Lower lobe of right lung (tissue), 2 donors: ENCODE measurements around the gene ZFYVE28. TPM values are rescaled to one million over a fixed set of nuclear protein-coding genes. Genes with fewer than 3 reads are reported as not detected.

Source experiments
- ATAC-seq, 2 donors: fragments of 200-7000 bp; cut with Tn5 transposase; one replicate each; pipeline ENCODE4 v1.9.1; 2020 to 2022; ENCODE audit warnings: mild to moderate bottlenecking in 2 of 2, moderate library complexity in 2 of 2
- DNase-seq: peaks from one replicate; pipeline ENCODE4 v3.0.0-alpha.2; 2020
- H3K27ac ChIP-seq: fragments of 200-600 bp; one replicate; pipeline ENCODE4 v1.8.0; 2022
- H3K27me3 ChIP-seq: fragments of 200-600 bp; one replicate; pipeline ENCODE4 v1.8.0; 2022; ENCODE audit warnings: low read depth
- H3K36me3 ChIP-seq: fragments of 200-600 bp; one replicate; pipeline ENCODE4 v1.8.0; 2022; ENCODE audit warnings: mild to moderate bottlenecking
- H3K4me1 ChIP-seq: fragments of 200-600 bp; one replicate; pipeline ENCODE4 v1.8.0; 2022
- H3K4me3 ChIP-seq: fragments of 200-600 bp; one replicate; pipeline ENCODE4 v1.8.0; 2022; ENCODE audit warnings: mild to moderate bottlenecking
- H3K9me3 ChIP-seq: fragments of 200-600 bp; one replicate; pipeline ENCODE4 v1.8.0; 2022
- CTCF ChIP-seq: fragments of 200-600 bp; IDR thresholded peaks from one replicate; pipeline ENCODE4 v1.8.0; 2022; ENCODE audit warnings: antibody characterized with exemption, mild to moderate bottlenecking
- intact Hi-C: fragments of 100-400 bp; cut with DNase I; formaldehyde crosslinking; loops from one replicate; pipeline ENCODE4 v1.11.0; 2022
- total RNA-seq: library from RNA; stranded (reverse); fragmentation: NEBNext Ultra II Directional; extraction: Animal tissue kit (Norgen Biotek cat#: 25700); gene quantifications from one replicate; pipeline ENCODE4 v1.2.1, GENCODE V29; 2021
- donor health status: DM: no; HTN: yes; CAD: no; lungs with severe emphysema.

ZFYVE28 gene
- total RNA-seq, 1 donor from 2014 or later, result 12.9 TPM

GRCh38 chr4:2297606-2298531 is 120.6 kb downstream of the ZFYVE28 start:
- Histone ChIP-seq H3K4me3 (no peak overlapping the region), H3K4me1 (no peaks in the 10 kb centered on the region), H3K36me3 (peaks cover 6% of the 10 kb centered on the region), H3K27ac (no peak overlapping the region), H3K9me3 (no peaks in the 10 kb centered on the region), H3K27me3 (no peaks in the 10 kb centered on the region)
- intact Hi-C loops, result no loop called here
- no peak for TF ChIP-seq CTCF
- ATAC-seq, result no peak
- DNase-seq, result no peak

- Histone ChIP-seq H3K9me3 (no peaks in the 10 kb centered on the region), H3K36me3 (peaks cover 6% of the 10 kb centered on the region), H3K27me3 (no peaks in the 10 kb centered on the region), H3K4me3 (no peak overlapping the region), H3K4me1 (no peaks in the 10 kb centered on the region), H3K27ac (no peak overlapping the region)
- intact Hi-C loops, result no loop called here
- ATAC-seq (peak in 1 of 2 donors; percentile 9), DNase-seq (no peak)
- no peak for TF ChIP-seq CTCF
These were observed 121.5 kb downstream of the ZFYVE28 start for GRCh38 chr4:2296631-2297601.

- Histone ChIP-seq H3K9me3 (no peaks in the 10 kb centered on the region), H3K4me3 (no peak overlapping the region), H3K27ac (no peak overlapping the region), H3K27me3 (no peaks in the 10 kb centered on the region), H3K4me1 (no peaks in the 10 kb centered on the region), H3K36me3 (peaks cover 6% of the 10 kb centered on the region)
- intact Hi-C loops, result no loop called here
- no peak for TF ChIP-seq CTCF
- no peak for DNase-seq
- ATAC-seq, result peak in 1 of 2 donors; percentile 10
These were observed 122.5 kb downstream of the ZFYVE28 start for GRCh38 chr4:2295900-2296442.

- H3K4me1 ChIP-seq, result peaks cover 3% of the 10 kb centered on the region
- no peak for ATAC-seq
- peaks cover 6% of the 10 kb centered on the region for H3K36me3 ChIP-seq
- no peak overlapping the region for H3K4me3 ChIP-seq
- no peaks in the 10 kb centered on the region for H3K9me3 ChIP-seq
- no peak for TF ChIP-seq CTCF
- DNase-seq, result no peak
- H3K27me3 ChIP-seq, result no peaks in the 10 kb centered on the region
- H3K27ac ChIP-seq, result no peak overlapping the region
- intact Hi-C loops, result no loop called here
These were observed 122.9 kb downstream of the ZFYVE28 start for GRCh38 chr4:2295500-2295899.

- no peak for ATAC-seq
- Histone ChIP-seq H3K4me3 (no peak overlapping the region), H3K4me1 (peaks cover 5% of the 10 kb centered on the region), H3K36me3 (peaks cover 6% of the 10 kb centered on the region), H3K27me3 (no peaks in the 10 kb centered on the region), H3K9me3 (no peaks in the 10 kb centered on the region), H3K27ac (no peak overlapping the region)
- intact Hi-C loops, result no loop called here
- no peak for TF ChIP-seq CTCF
- no peak for DNase-seq
These were observed 125.8 kb downstream of the ZFYVE28 start for GRCh38 chr4:2292646-2293108.
